CD4-positive, alpha-beta memory T cell (primary cell): Measurements from ENCODE around the gene CHSY3. TPM values are rescaled to one million over a fixed set of nuclear protein-coding genes. Genes with fewer than 3 reads are reported as not detected.
A peak's percentile ranks its signal among the peaks of the same experiment; 100 is the strongest.

ENCODE experiments used
- CTCF ChIA-PET: fragments of 350-600 bp; sonication (Branson Sonifier 250); formaldehyde crosslinking; loops from one replicate; lab custom pipeline; 2021; ENCODE audit warnings: inconsistent platforms; ENCODE audit not compliant: partially characterized antibody; lab: Charles Lee
- POLR2A ChIA-PET: fragments of 350-600 bp; sonication (Branson Sonifier 250); formaldehyde crosslinking; loops from one replicate; lab custom pipeline; 2021; ENCODE audit not compliant: partially characterized antibody; lab: Charles Lee
- DNase-seq, 5 donors: peaks; one replicate each; pipeline versions ENCODE4 v3.0.0 to v3.0.0-alpha.2; 2020 to 2022; ENCODE audit warnings: mixed read lengths in 1 of 5
- H3K27ac ChIP-seq: one replicate; pipeline ENCODE4 v1.7.0; 2013; ENCODE audit warnings: low read depth, low read length
- H3K27me3 ChIP-seq: 2 replicates; pipeline ENCODE4 v1.7.0; 2013; ENCODE audit warnings: mild to moderate bottlenecking, low read length, moderate library complexity; ENCODE audit not compliant: insufficient read depth
- H3K36me3 ChIP-seq: 2 replicates; pipeline ENCODE4 v1.7.0; 2013; ENCODE audit warnings: mild to moderate bottlenecking, low read length, moderate library complexity; ENCODE audit not compliant: insufficient read depth
- H3K4me1 ChIP-seq: 2 replicates; pipeline ENCODE4 v1.7.0; 2013; ENCODE audit warnings: mild to moderate bottlenecking, low read length, moderate library complexity; ENCODE audit not compliant: insufficient read depth
- H3K4me3 ChIP-seq, 2 donors: one replicate each; pipeline ENCODE4 v1.7.0; 2013; ENCODE audit warnings: low read length in 2 of 2, mild to moderate bottlenecking in 1 of 2
- H3K9me3 ChIP-seq, 2 donors: one replicate each; pipeline ENCODE4 v1.7.0; 2013; ENCODE audit warnings: low read length in 2 of 2, control low read depth in 1 of 2; ENCODE audit not compliant: control insufficient read depth in 1 of 2
- H3K27ac Mint-ChIP-seq, 7 donors: one replicate each; pipeline ENCODE4 v1.8.0; 2020 to 2021; ENCODE audit warnings: mixed read lengths in 7 of 7, mild to moderate bottlenecking in 6 of 7, inconsistent platforms in 3 of 7, moderate library complexity in 3 of 7
- H3K27me3 Mint-ChIP-seq, 2 donors: one replicate each; pipeline ENCODE4 v1.8.0; 2020 to 2021; ENCODE audit warnings: mixed read lengths in 2 of 2
- H3K36me3 Mint-ChIP-seq, 2 donors: one replicate each; pipeline ENCODE4 v1.8.0; 2020 to 2021; ENCODE audit warnings: mixed read lengths in 2 of 2, inconsistent platforms in 1 of 2, mild to moderate bottlenecking in 1 of 2
- H3K4me1 Mint-ChIP-seq, 4 donors: one replicate each; pipeline ENCODE4 v1.8.0; 2020 to 2021; ENCODE audit warnings: mixed read lengths in 4 of 4, mild to moderate bottlenecking in 1 of 4
- H3K4me3 Mint-ChIP-seq, 8 donors: one replicate each; pipeline ENCODE4 v1.8.0; 2020 to 2021; ENCODE audit warnings: mixed read lengths in 8 of 8, mild to moderate bottlenecking in 7 of 8, moderate library complexity in 6 of 8, inconsistent platforms in 3 of 8
- H3K9me3 Mint-ChIP-seq, 8 donors: one replicate each; pipeline ENCODE4 v1.8.0; 2020 to 2021; ENCODE audit warnings: mixed read lengths in 8 of 8, mild to moderate bottlenecking in 5 of 8, inconsistent platforms in 3 of 8, moderate library complexity in 1 of 8
- intact Hi-C: fragments of 100-400 bp; cut with micrococcal nuclease; formaldehyde crosslinking; loops from one replicate; pipeline ENCODE4 v1.15.1; 2023
- polyA plus RNA-seq, 2 donors: library from polyadenylated mRNA; unstranded; fragments of 300-500 nt; fragmentation: Illumina TruSeq; gene quantifications; one replicate each; pipeline ENCODE4 v1.2.3, GENCODE V29; 2021
- total RNA-seq, 2 experiments: library from RNA; stranded (reverse); gene quantifications; one replicate each; pipeline ENCODE4 v1.2.3, GENCODE V29; 2021

The CHSY3 gene
- total and polyA plus RNA-seq, 4 experiments from 2014 or later, result not detected

- Histone ChIP-seq H3K36me3 (no peaks in the 10 kb centered on the region), H3K27me3 (no peaks in the 10 kb centered on the region), H3K9me3 (no peaks in the 10 kb centered on the region), H3K4me1 (no peaks in the 10 kb centered on the region), H3K4me3 (no peak overlapping the region), H3K27ac (no peak overlapping the region)
- H3K9me3 Mint-ChIP-seq, result no peaks in the 10 kb centered on the region
- DNase-seq, result no peak
- intact Hi-C loops, result no loop called here
- no peak overlapping the region for H3K4me3 Mint-ChIP-seq
- no peaks in the 10 kb centered on the region for H3K36me3 Mint-ChIP-seq
- peaks cover 2 to 5% of the 10 kb centered on the region in 2 donors for H3K27me3 Mint-ChIP-seq
- POLR2A ChIA-PET, result no interaction called here
- H3K4me1 Mint-ChIP-seq, result no peaks in the 10 kb centered on the region
- H3K27ac Mint-ChIP-seq, result peak overlapping the region in 1 of 7 donors; percentile 83
- CTCF ChIA-PET, result interaction anchor here (0.9 to 1.9 kb wide), 2 partner anchors 9 to 173 kb away, joined by 3 to 4 read pairs; no protein-coding TSS in a partner anchor
These were observed 212.7 kb downstream of the CHSY3 start for GRCh38 chr5:130116972-130117371.

- no peaks in the 10 kb centered on the region for H3K27me3 Mint-ChIP-seq
- Histone ChIP-seq H3K27me3 (no peaks in the 10 kb centered on the region), H3K4me1 (no peaks in the 10 kb centered on the region), H3K36me3 (no peaks in the 10 kb centered on the region), H3K4me3 (no peak overlapping the region), H3K9me3 (no peaks in the 10 kb centered on the region), H3K27ac (no peak overlapping the region)
- DNase-seq, result no peak
- H3K4me1 Mint-ChIP-seq, result no peaks in the 10 kb centered on the region
- ChIA-PET CTCF (interaction anchor here (1.6 kb wide), 1 partner anchor 11 kb away, joined by 4 read pairs; no protein-coding TSS in a partner anchor), POLR2A (no interaction called here)
- H3K4me3 Mint-ChIP-seq, result no peak overlapping the region
- H3K9me3 Mint-ChIP-seq, result no peaks in the 10 kb centered on the region
- intact Hi-C loops, result no loop called here
- H3K36me3 Mint-ChIP-seq, result no peaks in the 10 kb centered on the region
- no peak overlapping the region for H3K27ac Mint-ChIP-seq
These were observed 222.5 kb downstream of the CHSY3 start for GRCh38 chr5:130126746-130127145.

GRCh38 chr5:130135506-130135905, 231.2 kb downstream of the CHSY3 start:
- Mint-ChIP-seq H3K27me3 (peaks cover 2% of the 10 kb centered on the region in 2 donors), H3K27ac (no peak overlapping the region), H3K9me3 (peaks cover 0 to 2% (median 0%) of the 10 kb centered on the region in 8 donors), H3K36me3 (no peaks in the 10 kb centered on the region), H3K4me1 (no peaks in the 10 kb centered on the region), H3K4me3 (no peak overlapping the region)
- ChIA-PET POLR2A (no interaction called here), CTCF (no interaction called here)
- H3K36me3 ChIP-seq, result no peaks in the 10 kb centered on the region
- no peak for DNase-seq
- no peaks in the 10 kb centered on the region for H3K27me3 ChIP-seq
- no peaks in the 10 kb centered on the region for H3K4me1 ChIP-seq
- H3K4me3 ChIP-seq, result no peak overlapping the region
- intact Hi-C loops, result no loop called here
- H3K27ac ChIP-seq, result no peak overlapping the region
- no peaks in the 10 kb centered on the region for H3K9me3 ChIP-seq

- H3K4me1 ChIP-seq, result no peaks in the 10 kb centered on the region
- H3K36me3 ChIP-seq, result no peaks in the 10 kb centered on the region
- intact Hi-C loops, result no loop called here
- H3K36me3 Mint-ChIP-seq, result no peaks in the 10 kb centered on the region
- no peaks in the 10 kb centered on the region for H3K4me1 Mint-ChIP-seq
- no peak for DNase-seq
- H3K27ac Mint-ChIP-seq, result no peak overlapping the region
- POLR2A ChIA-PET, result no interaction called here
- peaks cover 0 to 2% (median 0%) of the 10 kb centered on the region in 8 donors for H3K9me3 Mint-ChIP-seq
- H3K27me3 ChIP-seq, result no peaks in the 10 kb centered on the region
- CTCF ChIA-PET, result no interaction called here
- no peak overlapping the region for H3K27ac ChIP-seq
- H3K4me3 ChIP-seq, result no peak overlapping the region
- no peak overlapping the region for H3K4me3 Mint-ChIP-seq
- no peaks in the 10 kb centered on the region for H3K9me3 ChIP-seq
- peaks cover 2% of the 10 kb centered on the region in 2 donors for H3K27me3 Mint-ChIP-seq
These were observed 232.0 kb downstream of the CHSY3 start for GRCh38 chr5:130136300-130136699.

GRCh38 chr5:130137681-130138080, 233.4 kb downstream of the CHSY3 start:
- Mint-ChIP-seq H3K27me3 (peaks cover 2% of the 10 kb centered on the region in 2 donors), H3K36me3 (no peaks in the 10 kb centered on the region), H3K4me3 (no peak overlapping the region), H3K4me1 (no peaks in the 10 kb centered on the region), H3K27ac (no peak overlapping the region), H3K9me3 (no peaks in the 10 kb centered on the region)
- intact Hi-C loops, result no loop called here
- Histone ChIP-seq H3K27ac (no peak overlapping the region), H3K36me3 (no peaks in the 10 kb centered on the region), H3K9me3 (no peaks in the 10 kb centered on the region), H3K4me1 (no peaks in the 10 kb centered on the region), H3K4me3 (no peak overlapping the region), H3K27me3 (no peaks in the 10 kb centered on the region)
- DNase-seq, result no peak
- ChIA-PET CTCF (no interaction called here), POLR2A (no interaction called here)

- Histone ChIP-seq H3K36me3 (no peaks in the 10 kb centered on the region), H3K4me1 (no peaks in the 10 kb centered on the region), H3K27ac (no peak overlapping the region), H3K9me3 (no peaks in the 10 kb centered on the region), H3K27me3 (no peaks in the 10 kb centered on the region), H3K4me3 (no peak overlapping the region)
- H3K27ac Mint-ChIP-seq, result no peak overlapping the region
- POLR2A ChIA-PET, result no interaction called here
- no peak for DNase-seq
- intact Hi-C loops, result no loop called here
- CTCF ChIA-PET, result no interaction called here
- no peak overlapping the region for H3K4me3 Mint-ChIP-seq
- H3K4me1 Mint-ChIP-seq, result no peaks in the 10 kb centered on the region
- H3K27me3 Mint-ChIP-seq, result peaks cover 2% of the 10 kb centered on the region in 2 donors
- no peaks in the 10 kb centered on the region for H3K36me3 Mint-ChIP-seq
- H3K9me3 Mint-ChIP-seq, result no peaks in the 10 kb centered on the region
These were observed 234.3 kb downstream of the CHSY3 start for GRCh38 chr5:130138406-130139045.

- Mint-ChIP-seq H3K4me3 (no peak overlapping the region), H3K4me1 (no peaks in the 10 kb centered on the region), H3K27ac (no peak overlapping the region), H3K36me3 (no peaks in the 10 kb centered on the region), H3K27me3 (peaks cover 0 to 2% of the 10 kb centered on the region in 2 donors), H3K9me3 (no peaks in the 10 kb centered on the region)
- no peaks in the 10 kb centered on the region for H3K27me3 ChIP-seq
- ChIA-PET POLR2A (no interaction called here), CTCF (no interaction called here)
- no peaks in the 10 kb centered on the region for H3K4me1 ChIP-seq
- H3K9me3 ChIP-seq, result no peaks in the 10 kb centered on the region
- no peak for DNase-seq
- H3K36me3 ChIP-seq, result no peaks in the 10 kb centered on the region
- H3K4me3 ChIP-seq, result no peak overlapping the region
- intact Hi-C loops, result no loop called here
- no peak overlapping the region for H3K27ac ChIP-seq
These were observed 237.5 kb downstream of the CHSY3 start for GRCh38 chr5:130141659-130142320.
